GM23338 (cell line): ENCODE results near the gene CCBE1.

Experiments
- CREB1 ChIP-seq: fragments of 250-450 bp; sonication (Bioruptor Pico); IDR thresholded peaks from 2 replicates; pipeline ENCODE4 v1.5.0; 2020; ENCODE audit warnings: low read depth, mild to moderate bottlenecking, moderate library complexity
- CTCF ChIP-seq, 2 experiments: fragments of 200-600 bp in 1 of 2; sonication (generic) in 1 of 2; conservative IDR thresholded peaks; 2 replicates each; pipeline versions ENCODE4 v1.5.1 to v1.6.1; 2016 to 2017; ENCODE audit warnings: antibody characterized with exemption in 2 of 2, low read depth in 2 of 2, mild to moderate bottlenecking in 2 of 2, moderate library complexity in 1 of 2
- EZH2 ChIP-seq: fragments of 200-600 bp; sonication (generic); IDR thresholded peaks from one replicate; pipeline ENCODE4 v1.8.0; 2017; ENCODE audit warnings: antibody characterized with exemption, mild to moderate bottlenecking, low read depth; ENCODE audit not compliant: unreplicated experiment
- EZH2phosphoT487 ChIP-seq: fragments of 200-600 bp; sonication (generic); IDR thresholded peaks from one replicate; pipeline ENCODE4 v1.8.1; 2018; ENCODE audit warnings: antibody characterized with exemption; ENCODE audit not compliant: unreplicated experiment
- JUNB ChIP-seq: IDR thresholded peaks from one replicate; pipeline ENCODE4 v1.6.1; 2016; ENCODE audit warnings: antibody characterized with exemption; ENCODE audit not compliant: unreplicated experiment
- POLR2AphosphoS5 ChIP-seq: IDR thresholded peaks from 2 replicates; pipeline ENCODE4 v1.6.1; 2016; ENCODE audit warnings: antibody characterized with exemption, low read depth
- REST ChIP-seq: IDR thresholded peaks from one replicate; pipeline ENCODE4 v1.6.1; 2018; ENCODE audit warnings: antibody characterized with exemption; ENCODE audit not compliant: unreplicated experiment
- STAT1 ChIP-seq: IDR thresholded peaks from one replicate; pipeline ENCODE4 v1.6.1; 2016; ENCODE audit warnings: antibody characterized with exemption; ENCODE audit not compliant: unreplicated experiment

- no peak for TF ChIP-seq EZH2
- no peak for TF ChIP-seq JUNB
- TF ChIP-seq STAT1: no peak
- TF ChIP-seq CREB1 (CRISPR knock-in tag): no peak
- TF ChIP-seq CTCF (conservative IDR thresholded peaks at IDR 0.05; ENCODE audit: low read depth in 2 of 2): no peak
- TF ChIP-seq POLR2AphosphoS5: no peak
- TF ChIP-seq REST: no peak
- no peak for TF ChIP-seq EZH2phosphoT487
These were observed 248.7 kb downstream of the CCBE1 start for GRCh38 chr18:59448546-59448945.
